ENCODE measurements around the gene RNF144A. TPM values are rescaled to one million over a fixed set of nuclear protein-coding genes. Genes with fewer than 3 reads are reported as not detected.

RNF144A gene
- total and polyA plus RNA-seq, 2 donors (not counting 3 experiments of a cell fraction or from before 2014, with no cell fraction given), result 9.7 to 28.8 TPM

GRCh38 chr2:7015007-7015950 is 98.1 kb downstream of the RNF144A start:
- FAIRE-seq (no peak), DNase-seq (ENCODE audit: low read depth, low spot score) (no peak)
- Histone ChIP-seq H3K9me3 (replicated peaks; ENCODE audit: control insufficient read depth, insufficient read depth, low read length) (no peaks in the 10 kb centered on the region), H3K27ac (ENCODE audit: insufficient read depth, low read depth, low read length) (no peak overlapping the region), H3K9me1 (replicated peaks; ENCODE audit: control insufficient read depth, extremely low read depth, insufficient read depth, low read length) (no peaks in the 10 kb centered on the region), H4K20me1 (replicated peaks; ENCODE audit: control insufficient read depth, extremely low read depth, insufficient read depth, low read length) (no peaks in the 10 kb centered on the region), H3K4me2 (ENCODE audit: insufficient read depth, low read length) (no peak overlapping the region), H2AFZ (ENCODE audit: low read depth, low read length) (no peak overlapping the region), H3K9ac (replicated peaks; ENCODE audit: extremely low read depth, insufficient read depth, low read length) (no peak overlapping the region), H3K4me3 (replicated peaks in 1 of 3; ENCODE audit: insufficient read depth in 1 of 3, low read depth in 1 of 3, low read length in 3 of 3) (no peak overlapping the region), H3K27me3 (ENCODE audit: control insufficient read depth in 2 of 2, insufficient read depth in 2 of 2, low read length in 2 of 2) (no peaks in the 10 kb centered on the region), H3K4me1 (ENCODE audit: control insufficient read depth, extremely low read depth, insufficient read depth, low read length) (no peaks in the 10 kb centered on the region), H3K79me2 (ENCODE audit: control insufficient read depth, insufficient read depth, low read length) (no peaks in the 10 kb centered on the region), H3K36me3 (ENCODE audit: control insufficient read depth in 2 of 2, extremely low read depth in 1 of 2, insufficient read depth in 2 of 2, low read length in 2 of 2) (no peaks in the 10 kb centered on the region)
- TF ChIP-seq EZH2 (IDR thresholded peaks at IDR 0.05; ENCODE audit: borderline replicate concordance, low read depth, low read length, severe bottlenecking), result no peak
- dilution Hi-C loops (cut with MboI; ENCODE audit: extremely low pct_ligation_motif_present, low sequenced_read_pairs), result no loop called here
- ChIA-PET POLR2A (no interaction called here), CTCF (interaction anchor here (0.7 to 4.1 kb wide), 10 partner anchors 8 to 118 kb away, joined by 3 to 26 read pairs (median 4); partner anchors contain the start of gene RNF144A)
- BruUV-seq (replicated peaks), result no TSS peak
- intact Hi-C loops (cut with micrococcal nuclease), result no loop called here

GRCh38 chr2:7016148-7016547 is 98.9 kb downstream of the RNF144A start:
- TF ChIP-seq POLR2AphosphoS5 (IDR thresholded peaks at IDR 0.05; ENCODE audit: insufficient read depth, low read depth, low read length) (no peak), JUN (IDR thresholded peaks at IDR 0.05; ENCODE audit: borderline replicate concordance, insufficient read depth, insufficient read length, low read depth) (no peak), CTCF (IDR thresholded peaks at IDR 0.05; ENCODE audit: extremely low read depth in 1 of 2, insufficient read depth in 1 of 2, low read depth in 1 of 2, low read length in 2 of 2) (no peak), POLR2A (IDR thresholded peaks at IDR 0.05; ENCODE audit: low read depth, low read length) (no peak), MYC (IDR thresholded peaks at IDR 0.05; ENCODE audit: low read depth, low read length) (no peak), FOS (IDR thresholded peaks at IDR 0.05; ENCODE audit: borderline replicate concordance, insufficient read depth, low read length) (no peak), MAX (IDR thresholded peaks at IDR 0.05; ENCODE audit: insufficient read depth, insufficient read length) (no peak), EZH2 (IDR thresholded peaks at IDR 0.05; ENCODE audit: borderline replicate concordance, low read depth, low read length, severe bottlenecking) (no peak), GATA2 (IDR thresholded peaks at IDR 0.05; ENCODE audit: insufficient read depth, insufficient read length, low read depth, low read length) (no peak)
- dilution Hi-C loops (cut with MboI; ENCODE audit: extremely low pct_ligation_motif_present, low sequenced_read_pairs) (no loop called here), intact Hi-C loops (cut with micrococcal nuclease) (no loop called here)
- H3K4me2 ChIP-seq (ENCODE audit: insufficient read depth, low read length), result no peak overlapping the region
- H3K36me3 ChIP-seq (ENCODE audit: control insufficient read depth in 2 of 2, extremely low read depth in 1 of 2, insufficient read depth in 2 of 2, low read length in 2 of 2), result no peaks in the 10 kb centered on the region
- no peak overlapping the region for H3K9ac ChIP-seq (replicated peaks; ENCODE audit: extremely low read depth, insufficient read depth, low read length)
- H3K27ac ChIP-seq (ENCODE audit: insufficient read depth, low read depth, low read length), result no peak overlapping the region
- ChIA-PET POLR2A (no interaction called here), CTCF (interaction anchor here (0.8 to 4.1 kb wide), 4 partner anchors 11 to 122 kb away, joined by 3 to 18 read pairs (median 4); no protein-coding TSS in a partner anchor)
- H2AFZ ChIP-seq (ENCODE audit: low read depth, low read length), result no peak overlapping the region
- BruUV-seq (replicated peaks), result no TSS peak
- H3K4me3 ChIP-seq (replicated peaks in 1 of 3; ENCODE audit: insufficient read depth in 1 of 3, low read depth in 1 of 3, low read length in 3 of 3), result no peak overlapping the region
- no peaks in the 10 kb centered on the region for H4K20me1 ChIP-seq (replicated peaks; ENCODE audit: control insufficient read depth, extremely low read depth, insufficient read depth, low read length)
- FAIRE-seq (no peak), DNase-seq (ENCODE audit: low read depth, low spot score) (no peak)
- no peaks in the 10 kb centered on the region for H3K79me2 ChIP-seq (ENCODE audit: control insufficient read depth, insufficient read depth, low read length)
- no peaks in the 10 kb centered on the region for H3K9me3 ChIP-seq (replicated peaks; ENCODE audit: control insufficient read depth, insufficient read depth, low read length)
- H3K4me1 ChIP-seq (ENCODE audit: control insufficient read depth, extremely low read depth, insufficient read depth, low read length), result no peaks in the 10 kb centered on the region
- H3K9me1 ChIP-seq (replicated peaks; ENCODE audit: control insufficient read depth, extremely low read depth, insufficient read depth, low read length), result no peaks in the 10 kb centered on the region
- no peaks in the 10 kb centered on the region for H3K27me3 ChIP-seq (ENCODE audit: control insufficient read depth in 2 of 2, insufficient read depth in 2 of 2, low read length in 2 of 2)

Data from endothelial cell of umbilical vein (primary cell).